ENCODE data around the gene TBX1. TPM values are rescaled to one million over a fixed set of nuclear protein-coding genes. Genes with fewer than 3 reads are reported as not detected.

Gene TBX1
- total and polyA plus RNA-seq, 2 of the 13 experiments (the other 11 are each of a cell fraction or from before 2014, with no cell fraction given): not detected

DNA sequence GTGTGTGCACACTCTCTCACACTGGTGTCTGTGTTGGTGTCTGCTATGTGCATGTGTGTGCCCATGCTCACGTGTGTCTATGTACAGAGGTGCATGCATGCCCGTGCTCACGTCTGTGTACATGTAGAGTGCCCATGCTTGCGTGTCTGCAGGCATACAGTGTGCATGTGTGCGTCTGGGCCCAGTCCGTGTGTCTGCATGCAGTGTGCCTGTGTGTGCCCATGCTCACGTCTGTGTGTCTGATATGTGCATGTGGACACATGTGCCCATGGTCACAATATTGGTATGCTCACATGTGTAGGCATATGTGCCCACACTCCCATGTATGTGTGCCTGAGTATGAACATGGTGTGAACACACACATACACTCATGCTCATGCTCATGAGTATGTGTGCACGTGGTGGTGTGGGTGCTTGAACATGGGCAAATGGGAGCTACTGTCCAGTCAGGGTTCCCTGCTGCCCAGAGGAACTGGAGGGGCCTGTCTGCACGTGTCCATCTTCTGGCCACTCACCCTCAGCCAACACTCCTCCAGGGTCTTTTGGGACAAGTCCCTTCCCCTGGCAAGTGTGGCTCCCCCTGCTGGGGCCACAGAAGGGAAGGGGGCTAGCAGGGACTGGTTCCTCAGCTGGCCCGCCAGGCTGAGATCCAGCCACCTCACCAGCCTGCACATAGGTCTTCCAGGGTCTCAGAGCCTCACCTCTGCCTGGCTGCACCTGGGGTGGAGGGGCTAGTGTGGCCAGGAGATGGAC lies 7.3 kb upstream of the TBX1 start:
- Histone ChIP-seq H3K27ac (ENCODE audit: extremely low read length, insufficient read depth, low read length) (no peak overlapping the region), H2AFZ (ENCODE audit: low read length) (no peak overlapping the region), H3K79me2 (ENCODE audit: insufficient read depth, low read length) (no peaks in the 10 kb centered on the region), H3K9me3 (ENCODE audit: low read length) (no peaks in the 10 kb centered on the region), H3K9ac (ENCODE audit: insufficient read depth, low read depth, low read length) (no peak overlapping the region), H3K4me3 (replicated peaks in 1 of 3; ENCODE audit: insufficient read depth in 1 of 3, low read depth in 2 of 3, low read length in 3 of 3) (no peak overlapping the region), H3K4me2 (ENCODE audit: low read depth, low read length) (no peak overlapping the region), H3K27me3 (ENCODE audit: control insufficient read depth in 1 of 2, insufficient read depth in 2 of 2, low read length in 2 of 2) (peaks cover 24 to 94% of the 10 kb centered on the region in 2 experiments), H4K20me1 (ENCODE audit: insufficient read depth, low read length) (no peaks in the 10 kb centered on the region; the same call in 1 of the 2 replicates), H3K4me1 (ENCODE audit: insufficient read depth, low read length) (peaks cover 29% of the 10 kb centered on the region; the same call in 1 of the 2 replicates), H3K36me3 (replicated peaks in 1 of 2; ENCODE audit: control insufficient read depth in 1 of 2, insufficient read depth in 2 of 2, low read length in 2 of 2) (no peaks in the 10 kb centered on the region)
- in situ Hi-C loops (cut with HindIII; ENCODE audit: extremely low pct_ligation_motif_present, low pct_unique_long_range_greater_than_20kb): loop anchor here (10.0 kb wide), 1 partner anchor 162 kb away; no protein-coding TSS in a partner anchor
- no TSS peak for BruUV-seq (replicated peaks)
- TF ChIP-seq CTCF (CRISPR knock-in tag; IDR thresholded peaks at IDR 0.05): peak; percentile 44
- TF ChIP-seq, protein P1, sequence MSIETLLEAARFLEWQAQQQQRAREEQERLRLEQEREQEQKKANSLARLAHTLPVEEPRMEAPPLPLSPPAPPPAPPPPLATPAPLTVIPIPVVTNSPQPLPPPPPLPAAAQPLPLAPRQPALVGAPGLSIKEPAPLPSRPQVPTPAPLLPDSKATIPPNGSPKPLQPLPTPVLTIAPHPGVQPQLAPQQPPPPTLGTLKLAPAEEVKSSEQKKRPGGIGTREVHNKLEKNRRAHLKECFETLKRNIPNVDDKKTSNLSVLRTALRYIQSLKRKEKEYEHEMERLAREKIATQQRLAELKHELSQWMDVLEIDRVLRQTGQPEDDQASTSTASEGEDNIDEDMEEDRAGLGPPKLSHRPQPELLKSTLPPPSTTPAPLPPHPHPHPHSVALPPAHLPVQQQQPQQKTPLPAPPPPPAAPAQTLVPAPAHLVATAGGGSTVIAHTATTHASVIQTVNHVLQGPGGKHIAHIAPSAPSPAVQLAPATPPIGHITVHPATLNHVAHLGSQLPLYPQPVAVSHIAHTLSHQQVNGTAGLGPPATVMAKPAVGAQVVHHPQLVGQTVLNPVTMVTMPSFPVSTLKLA (IDR thresholded peaks at IDR 0.05): peak; percentile 81
- no peak for TF ChIP-seq ZMYM4 (CRISPR knock-in tag; IDR thresholded peaks at IDR 0.05)
- no peak for ATAC-seq
- CTCF ChIA-PET (ENCODE audit: low intra/inter-chr PET ratio, low total read pairs): no interaction called here
- no peak for DNase-seq (ENCODE audit: low spot score)
- intact Hi-C loops (cut with micrococcal nuclease; ENCODE audit: unreplicated experiment): no loop called here
- POLR2A ChIA-PET: no interaction called here
- no peak for FAIRE-seq
- WGBS (ENCODE audit: low lambda C conversion rate): 0% methylated on average over 1 of the region's 10 CpGs
